HG03378 (cell line): ENCODE results near the gene ZNF469.
"Not testable (repeated sequence)": the region's sequence is repeated elsewhere in the genome, so short reads cannot be mapped to it uniquely, and the experiment has no call there.

ENCODE experiments used
- ATAC-seq: cut with Tn5 transposase; IDR thresholded peaks from one replicate; pipeline ENCODE4 v1.9.1; 2021; ENCODE audit warnings: mild to moderate bottlenecking, moderate library complexity; ENCODE audit not compliant: unreplicated experiment

The ZNF469 gene

GRCh38 chr16:88407807-88408206 is 25.0 kb downstream of the ZNF469 start:
- no peak for ATAC-seq

- no peak for ATAC-seq
Observed at GRCh38 chr16:88408561-88409142, 25.9 kb downstream of the ZNF469 start.

GRCh38 chr16:88409296-88410065 is 26.7 kb downstream of the ZNF469 start:
- no peak for ATAC-seq

- not testable (repeated sequence) for ATAC-seq
Observed at GRCh38 chr16:88410297-88410968, 27.7 kb downstream of the ZNF469 start.

GRCh38 chr16:88411951-88412576 is 29.3 kb downstream of the ZNF469 start:
- no peak for ATAC-seq

- no peak for ATAC-seq
Observed at GRCh38 chr16:88412766-88413165, 30.0 kb downstream of the ZNF469 start.

GRCh38 chr16:88413231-88413630 is 30.5 kb downstream of the ZNF469 start:
- ATAC-seq = no peak

GRCh38 chr16:88413631-88414030 is 30.9 kb downstream of the ZNF469 start:
- no peak for ATAC-seq

- ATAC-seq = no peak
Observed at GRCh38 chr16:88414521-88415380, 32.0 kb downstream of the ZNF469 start.

- ATAC-seq = no peak
Observed at GRCh38 chr16:88415381-88415705, 32.6 kb downstream of the ZNF469 start.

GRCh38 chr16:88415713-88416323 is 33.1 kb downstream of the ZNF469 start:
- no peak for ATAC-seq

- no peak for ATAC-seq
Observed at GRCh38 chr16:88416686-88417085, 33.9 kb downstream of the ZNF469 start.

- ATAC-seq = no peak
Observed at GRCh38 chr16:88417684-88418476, 35.1 kb downstream of the ZNF469 start.

- ATAC-seq = no peak
Observed at GRCh38 chr16:88418869-88419268, 36.1 kb downstream of the ZNF469 start.

GRCh38 chr16:88419790-88420189 is 37.0 kb downstream of the ZNF469 start:
- no peak for ATAC-seq

GRCh38 chr16:88420496-88420895 is 37.7 kb downstream of the ZNF469 start:
- ATAC-seq = no peak

- ATAC-seq = no peak
Observed at GRCh38 chr16:88421301-88421700, 38.5 kb downstream of the ZNF469 start.

GRCh38 chr16:88421871-88422433 is 39.2 kb downstream of the ZNF469 start:
- ATAC-seq = no peak

- ATAC-seq = no peak
Observed at GRCh38 chr16:88422733-88423447, 40.1 kb downstream of the ZNF469 start.
